KMS-11 (cell line): ENCODE data around the gene RDH5.

Experiments
- H2AFZ ChIP-seq: fragments of 200-600 bp; sonication (generic); 2 replicates; pipeline ENCODE4 v1.6.1; 2016; ENCODE audit warnings: antibody characterized with exemption, mixed run types, low read depth
- H3K27ac ChIP-seq: fragments of 200-600 bp; sonication (generic); 2 replicates; pipeline ENCODE4 v1.6.1; 2016; ENCODE audit warnings: mild to moderate bottlenecking, mixed run types
- H3K27me3 ChIP-seq: fragments of 200-600 bp; sonication (generic); 2 replicates; pipeline ENCODE4 v1.6.1; 2017; ENCODE audit warnings: mild to moderate bottlenecking, low read depth, mixed run types, moderate library complexity; ENCODE audit not compliant: insufficient read depth
- H3K36me3 ChIP-seq: fragments of 200-600 bp; sonication (generic); 2 replicates; pipeline ENCODE4 v1.6.1; 2017; ENCODE audit warnings: mild to moderate bottlenecking, mixed run types; ENCODE audit not compliant: insufficient read depth
- H3K4me1 ChIP-seq: fragments of 200-600 bp; sonication (generic); 2 replicates; pipeline ENCODE4 v1.6.1; 2016; ENCODE audit warnings: mild to moderate bottlenecking, low read depth, mixed run types; ENCODE audit not compliant: poor library complexity, severe bottlenecking
- H3K4me2 ChIP-seq: fragments of 200-600 bp; sonication (generic); 2 replicates; pipeline ENCODE4 v1.7.0; 2016; ENCODE audit warnings: mild to moderate bottlenecking, mixed run types
- H3K4me3 ChIP-seq: fragments of 200-600 bp; sonication (generic); IDR thresholded peaks from 2 replicates; pipeline ENCODE4 v1.6.1; 2017; ENCODE audit warnings: low read depth, low read length, mixed read lengths; ENCODE audit not compliant: insufficient read depth
- H3K79me2 ChIP-seq: fragments of 200-600 bp; sonication (generic); 2 replicates; pipeline ENCODE4 v1.6.1; 2016; ENCODE audit warnings: low read depth, mixed run types; ENCODE audit not compliant: insufficient read depth
- H3K9ac ChIP-seq: fragments of 200-600 bp; sonication (generic); 2 replicates; pipeline ENCODE4 v1.6.1; 2016; ENCODE audit warnings: mild to moderate bottlenecking, mixed run types
- H4K20me1 ChIP-seq: fragments of 200-600 bp; sonication (generic); 2 replicates; pipeline ENCODE4 v1.6.1; 2016; ENCODE audit warnings: mild to moderate bottlenecking, mixed run types; ENCODE audit not compliant: insufficient read depth
- TF ChIP-seq, protein P1 (sequence below): fragments of 200-600 bp; sonication (generic); conservative IDR thresholded peaks from 2 replicates; pipeline ENCODE4 v1.6.1; 2017; ENCODE audit warnings: low read depth, mild to moderate bottlenecking, antibody characterized with exemption, low read length, moderate library complexity, mixed read lengths

The RDH5 gene

DNA sequence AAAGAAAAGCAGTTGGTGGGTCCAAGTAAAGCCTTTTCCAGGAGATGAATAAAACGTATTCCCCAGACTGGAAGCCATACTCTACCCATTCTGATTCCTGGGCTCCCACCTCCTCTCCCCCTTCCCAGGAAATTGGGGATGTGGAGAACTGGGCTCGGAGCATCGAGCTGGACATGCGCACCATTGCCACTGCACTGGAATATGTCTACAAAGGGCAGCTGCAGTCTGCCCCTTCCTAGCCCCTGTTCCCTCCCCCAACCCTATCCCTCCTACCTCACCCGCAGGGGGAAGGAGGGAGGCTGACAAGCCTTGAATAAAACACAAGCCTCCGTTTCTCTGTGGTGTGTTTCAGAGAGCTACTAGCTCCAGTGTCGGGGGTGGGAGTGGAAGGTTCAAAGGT lies 822 bp upstream of the RDH5 start:
- Histone ChIP-seq H3K27me3 (no peaks in the 10 kb centered on the region), H4K20me1 (no peaks in the 10 kb centered on the region), H3K4me3 (no peak overlapping the region), H3K4me2 (no peak overlapping the region), H2AFZ (no peak overlapping the region), H3K27ac (no peak overlapping the region), H3K4me1 (peaks cover 46% of the 10 kb centered on the region), H3K9ac (no peak overlapping the region), H3K79me2 (peaks cover 10% of the 10 kb centered on the region; the same call in 1 of the 2 replicates), H3K36me3 (no peaks in the 10 kb centered on the region)
- TF ChIP-seq, protein P1, sequence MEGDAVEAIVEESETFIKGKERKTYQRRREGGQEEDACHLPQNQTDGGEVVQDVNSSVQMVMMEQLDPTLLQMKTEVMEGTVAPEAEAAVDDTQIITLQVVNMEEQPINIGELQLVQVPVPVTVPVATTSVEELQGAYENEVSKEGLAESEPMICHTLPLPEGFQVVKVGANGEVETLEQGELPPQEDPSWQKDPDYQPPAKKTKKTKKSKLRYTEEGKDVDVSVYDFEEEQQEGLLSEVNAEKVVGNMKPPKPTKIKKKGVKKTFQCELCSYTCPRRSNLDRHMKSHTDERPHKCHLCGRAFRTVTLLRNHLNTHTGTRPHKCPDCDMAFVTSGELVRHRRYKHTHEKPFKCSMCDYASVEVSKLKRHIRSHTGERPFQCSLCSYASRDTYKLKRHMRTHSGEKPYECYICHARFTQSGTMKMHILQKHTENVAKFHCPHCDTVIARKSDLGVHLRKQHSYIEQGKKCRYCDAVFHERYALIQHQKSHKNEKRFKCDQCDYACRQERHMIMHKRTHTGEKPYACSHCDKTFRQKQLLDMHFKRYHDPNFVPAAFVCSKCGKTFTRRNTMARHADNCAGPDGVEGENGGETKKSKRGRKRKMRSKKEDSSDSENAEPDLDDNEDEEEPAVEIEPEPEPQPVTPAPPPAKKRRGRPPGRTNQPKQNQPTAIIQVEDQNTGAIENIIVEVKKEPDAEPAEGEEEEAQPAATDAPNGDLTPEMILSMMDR, result no peak

DNA sequence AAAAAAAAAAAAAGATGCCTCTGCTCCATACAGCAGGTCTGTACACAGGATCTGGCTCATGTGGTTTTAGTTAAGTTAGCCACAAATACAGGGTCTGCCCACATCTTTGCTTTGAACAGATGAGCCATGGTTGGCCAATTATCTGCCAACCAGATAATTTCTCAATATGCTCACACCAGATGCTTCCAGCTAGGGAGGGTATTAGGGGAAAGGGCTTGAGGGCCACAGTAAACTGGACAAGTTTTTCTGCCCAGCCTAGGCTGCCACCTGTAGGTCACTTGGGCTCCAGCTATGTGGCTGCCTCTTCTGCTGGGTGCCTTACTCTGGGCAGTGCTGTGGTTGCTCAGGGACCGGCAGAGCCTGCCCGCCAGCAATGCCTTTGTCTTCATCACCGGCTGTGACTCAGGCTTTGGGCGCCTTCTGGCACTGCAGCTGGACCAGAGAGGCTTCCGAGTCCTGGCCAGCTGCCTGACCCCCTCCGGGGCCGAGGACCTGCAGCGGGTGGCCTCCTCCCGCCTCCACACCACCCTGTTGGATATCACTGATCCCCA lies 776 bp downstream of the RDH5 start:
- Histone ChIP-seq H3K36me3 (no peaks in the 10 kb centered on the region; the same call in 1 of the 2 replicates), H3K27me3 (no peaks in the 10 kb centered on the region), H3K4me1 (peaks cover 38% of the 10 kb centered on the region), H3K4me3 (no peak overlapping the region), H3K27ac (no peak overlapping the region; the same call in 1 of the 2 replicates), H3K9ac (no peak overlapping the region), H3K79me2 (peaks cover 10% of the 10 kb centered on the region; the same call in 1 of the 2 replicates), H3K4me2 (peak overlapping the region; percentile 2; the same call in 1 of the 2 replicates), H4K20me1 (no peaks in the 10 kb centered on the region), H2AFZ (no peak overlapping the region)
- TF ChIP-seq, protein P1, result peak; percentile 44

DNA sequence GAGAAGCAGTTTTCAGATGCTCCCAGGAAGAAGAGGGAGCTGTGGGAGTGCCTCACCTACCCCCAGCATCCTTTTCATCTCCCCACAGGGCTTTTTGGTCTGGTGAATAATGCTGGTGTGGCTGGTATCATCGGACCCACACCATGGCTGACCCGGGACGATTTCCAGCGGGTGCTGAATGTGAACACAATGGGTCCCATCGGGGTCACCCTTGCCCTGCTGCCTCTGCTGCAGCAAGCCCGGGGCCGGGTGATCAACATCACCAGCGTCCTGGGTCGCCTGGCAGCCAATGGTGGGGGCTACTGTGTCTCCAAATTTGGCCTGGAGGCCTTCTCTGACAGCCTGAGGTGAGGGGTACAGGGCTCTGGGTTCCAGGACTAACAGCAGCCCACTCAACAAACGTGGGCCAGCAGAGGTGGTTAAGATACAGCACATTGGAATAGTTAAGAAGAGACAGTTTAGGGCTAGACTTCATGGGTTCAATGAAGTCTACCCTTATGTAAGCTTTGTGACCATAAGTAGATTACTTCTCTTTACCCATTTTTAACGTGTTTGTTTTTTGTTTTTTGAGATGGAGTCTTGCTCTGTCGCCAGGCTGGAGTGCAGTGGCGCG lies 1.5 kb downstream of the RDH5 start:
- Histone ChIP-seq H4K20me1 (no peaks in the 10 kb centered on the region), H3K4me3 (no peak overlapping the region), H2AFZ (no peak overlapping the region), H3K4me1 (peaks cover 38% of the 10 kb centered on the region), H3K27me3 (no peaks in the 10 kb centered on the region), H3K27ac (no peak overlapping the region), H3K36me3 (no peaks in the 10 kb centered on the region; the same call in 1 of the 2 replicates), H3K79me2 (peaks cover 9% of the 10 kb centered on the region; the same call in 1 of the 2 replicates), H3K4me2 (no peak overlapping the region), H3K9ac (no peak overlapping the region)
- TF ChIP-seq, protein P1, result no peak

DNA sequence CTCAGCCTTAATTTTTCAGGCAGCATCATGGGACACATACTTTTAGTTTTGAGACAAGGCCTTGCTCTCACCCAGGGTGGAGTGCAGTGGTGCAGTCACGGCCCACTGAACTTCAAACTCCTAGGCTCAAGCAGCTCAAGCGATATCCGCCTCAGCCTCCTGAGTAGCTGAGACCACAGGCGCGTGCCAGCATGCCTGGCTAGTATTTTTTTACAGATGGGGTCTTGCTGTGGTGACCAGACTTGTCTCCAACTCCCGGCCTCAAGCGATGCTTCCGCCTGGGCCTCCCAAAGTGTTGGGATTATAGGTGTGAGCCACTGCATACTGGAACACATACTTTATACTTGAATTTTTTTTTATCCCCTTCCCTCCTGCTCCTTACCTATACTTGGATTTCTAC lies 2.8 kb downstream of the RDH5 start:
- TF ChIP-seq, protein P1, result no peak
- Histone ChIP-seq H4K20me1 (no peaks in the 10 kb centered on the region), H3K4me1 (peaks cover 34% of the 10 kb centered on the region), H3K27ac (no peak overlapping the region), H3K79me2 (peaks cover 10% of the 10 kb centered on the region; the same call in 1 of the 2 replicates), H3K27me3 (no peaks in the 10 kb centered on the region), H3K4me2 (no peak overlapping the region), H2AFZ (no peak overlapping the region), H3K9ac (no peak overlapping the region), H3K4me3 (no peak overlapping the region), H3K36me3 (no peaks in the 10 kb centered on the region; the same call in 1 of the 2 replicates)
